ENCODE results near the gene PRKAG2. TPM values are rescaled to one million over a fixed set of nuclear protein-coding genes. Genes with fewer than 3 reads are reported as not detected.
A peak's percentile ranks its signal among the peaks of the same experiment; 100 is the strongest.

PRKAG2 gene
- total and polyA plus RNA-seq, 4 donors: 36.7 to 46.1 (median 40.0) TPM

DNA sequence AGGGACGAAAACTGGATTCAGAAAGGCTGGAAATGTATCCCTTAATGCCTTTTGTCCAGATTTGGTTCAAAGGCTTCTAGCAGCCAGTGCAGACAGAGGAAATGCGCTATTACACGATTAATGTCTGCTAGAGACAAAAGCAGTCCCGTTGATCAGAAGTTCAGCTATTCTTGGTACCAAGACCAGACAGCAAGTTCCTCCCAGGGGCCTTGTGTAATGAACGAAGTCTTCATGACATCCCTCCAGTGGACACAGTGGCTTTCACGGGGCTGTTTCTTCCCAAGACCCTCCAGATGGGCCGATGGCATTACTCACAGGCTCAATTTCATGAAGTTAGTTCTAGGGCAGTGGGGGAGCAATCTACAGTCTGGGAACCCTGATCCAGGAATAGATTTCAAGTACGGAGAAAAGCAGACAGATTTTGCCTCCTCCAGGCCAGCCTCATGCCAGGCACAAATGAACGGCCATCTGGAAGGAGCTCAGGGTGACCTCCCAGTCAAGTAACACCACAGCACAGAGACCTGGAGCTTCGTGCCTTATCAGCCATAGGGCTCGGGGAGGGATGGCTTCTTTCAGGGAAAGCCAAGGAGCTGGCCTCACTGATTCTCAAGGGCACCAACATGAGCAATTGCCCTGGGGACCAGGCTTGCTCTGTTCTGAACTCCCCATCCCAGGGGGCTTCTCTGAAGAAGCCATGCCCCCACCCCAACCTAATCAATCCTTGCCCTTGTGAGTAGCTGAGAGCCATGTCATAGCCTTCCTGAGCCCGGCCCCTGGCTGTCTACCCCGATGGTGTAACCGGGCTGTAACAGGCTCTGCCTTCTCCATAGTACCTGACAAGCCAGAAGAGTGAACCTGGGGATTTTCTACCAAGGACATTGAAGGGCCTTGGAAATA is 101.1 kb downstream of the PRKAG2 start:
- H3K27ac ChIP-seq (ENCODE audit: low read depth, low read length): no peak overlapping the region
- H3K27me3 ChIP-seq (ENCODE audit: control insufficient read depth, insufficient read depth, low read length): no peaks in the 10 kb centered on the region
- no peak overlapping the region for H3K4me3 ChIP-seq (ENCODE audit: low read depth, low read length)
- 73% methylated on average over 11 of the region's 14 CpGs for WGBS (ENCODE audit: insufficient coverage)
- H3K36me3 ChIP-seq (ENCODE audit: control insufficient read depth, insufficient read depth, low read length): peaks cover 9% of the 10 kb centered on the region
- H3K4me1 ChIP-seq (ENCODE audit: control insufficient read depth, insufficient read depth, low read length): peaks cover 7% of the 10 kb centered on the region
- no peak for DNase-seq (ENCODE audit: low read depth in 4 of 6, low spot score in 6 of 6)
- no peaks in the 10 kb centered on the region for H3K9me3 ChIP-seq (ENCODE audit: control insufficient read depth, insufficient read depth, low read length)

DNA sequence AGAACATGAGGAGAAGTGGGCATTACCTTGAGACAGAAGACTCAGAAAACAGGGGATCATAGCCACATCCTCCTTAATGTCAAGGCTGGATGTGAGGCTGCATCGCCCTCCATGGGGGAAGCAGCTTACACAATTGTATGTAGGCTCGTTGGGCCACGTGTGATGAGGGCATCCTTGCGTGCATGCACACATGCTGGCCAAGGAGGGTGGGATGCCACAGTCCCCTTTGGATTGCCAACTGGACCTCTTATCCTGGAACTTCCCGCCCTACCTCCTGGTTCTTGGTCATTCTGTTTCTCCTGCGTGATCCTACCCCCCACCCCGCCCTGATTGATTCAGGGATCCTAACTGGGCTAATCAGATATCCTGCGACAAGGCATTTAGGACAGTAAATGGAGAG is 102.0 kb downstream of the PRKAG2 start:
- 96% methylated on average over 8 of the region's 8 CpGs for WGBS (ENCODE audit: insufficient coverage)
- H3K9me3 ChIP-seq (ENCODE audit: control insufficient read depth, insufficient read depth, low read length): no peaks in the 10 kb centered on the region
- no peaks in the 10 kb centered on the region for H3K27me3 ChIP-seq (ENCODE audit: control insufficient read depth, insufficient read depth, low read length)
- peaks cover 7% of the 10 kb centered on the region for H3K4me1 ChIP-seq (ENCODE audit: control insufficient read depth, insufficient read depth, low read length)
- H3K27ac ChIP-seq (ENCODE audit: low read depth, low read length): no peak overlapping the region
- no peak for DNase-seq (ENCODE audit: low read depth in 4 of 6, low spot score in 6 of 6)
- H3K4me3 ChIP-seq (ENCODE audit: low read depth, low read length): no peak overlapping the region
- H3K36me3 ChIP-seq (ENCODE audit: control insufficient read depth, insufficient read depth, low read length): peaks cover 9% of the 10 kb centered on the region

DNA sequence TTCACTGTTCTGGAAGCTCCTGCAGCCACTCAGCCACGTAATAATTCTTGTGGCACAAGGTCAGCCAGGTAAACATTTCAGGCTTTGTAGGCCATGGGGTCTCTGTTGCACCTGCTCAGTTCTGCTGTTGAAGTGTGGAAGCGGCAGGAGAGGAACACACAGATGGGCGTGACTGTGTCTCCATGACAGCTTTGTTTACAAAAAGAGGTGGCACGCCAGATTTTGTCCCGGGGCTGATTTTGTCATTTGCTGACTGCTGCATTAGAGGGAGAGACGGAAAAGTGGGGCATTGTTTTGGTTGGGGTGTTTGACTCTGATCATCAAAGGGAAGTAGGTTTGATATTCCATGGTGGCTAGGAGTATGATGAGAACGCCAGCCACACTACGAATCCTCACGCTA is 103.1 kb downstream of the PRKAG2 start:
- Histone ChIP-seq H3K9me3 (ENCODE audit: control insufficient read depth, insufficient read depth, low read length) (no peaks in the 10 kb centered on the region), H3K36me3 (ENCODE audit: control insufficient read depth, insufficient read depth, low read length) (peaks cover 9% of the 10 kb centered on the region), H3K27me3 (ENCODE audit: control insufficient read depth, insufficient read depth, low read length) (no peaks in the 10 kb centered on the region), H3K27ac (ENCODE audit: low read depth, low read length) (no peak overlapping the region), H3K4me3 (ENCODE audit: low read depth, low read length) (no peak overlapping the region), H3K4me1 (ENCODE audit: control insufficient read depth, insufficient read depth, low read length) (peaks cover 11% of the 10 kb centered on the region)
- WGBS (ENCODE audit: insufficient coverage): 87% methylated on average over 8 of the region's 9 CpGs
- no peak for DNase-seq (ENCODE audit: low read depth in 4 of 6, low spot score in 6 of 6)

DNA sequence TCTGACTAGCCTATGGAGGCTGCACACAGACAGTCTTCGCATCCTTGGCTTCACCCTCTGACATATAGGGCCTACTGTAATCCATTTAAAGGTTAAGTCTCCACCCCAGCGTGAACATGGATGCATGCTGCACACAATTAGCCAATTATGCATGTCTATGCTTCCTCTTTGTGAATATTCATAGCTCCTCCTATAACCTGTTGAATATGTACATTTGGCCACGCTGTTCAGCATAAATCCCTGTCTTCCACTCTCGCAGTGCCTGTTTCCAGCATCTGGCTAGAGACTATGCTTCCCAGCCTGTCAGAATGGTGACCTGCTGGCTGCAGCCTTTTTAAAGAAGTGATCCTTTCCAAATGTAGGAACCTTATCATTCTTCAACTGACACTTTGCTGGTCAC is 106.7 kb downstream of the PRKAG2 start:
- no peaks in the 10 kb centered on the region for H3K36me3 ChIP-seq (ENCODE audit: control insufficient read depth, insufficient read depth, low read length)
- H3K9me3 ChIP-seq (ENCODE audit: control insufficient read depth, insufficient read depth, low read length): no peaks in the 10 kb centered on the region
- no peak overlapping the region for H3K4me3 ChIP-seq (ENCODE audit: low read depth, low read length)
- no peak for DNase-seq (ENCODE audit: low read depth in 4 of 6, low spot score in 6 of 6)
- 67% methylated on average over 4 of the region's 4 CpGs for WGBS (ENCODE audit: insufficient coverage)
- no peak overlapping the region for H3K27ac ChIP-seq (ENCODE audit: low read depth, low read length)
- H3K27me3 ChIP-seq (ENCODE audit: control insufficient read depth, insufficient read depth, low read length): no peaks in the 10 kb centered on the region
- H3K4me1 ChIP-seq (ENCODE audit: control insufficient read depth, insufficient read depth, low read length): peaks cover 4% of the 10 kb centered on the region

DNA sequence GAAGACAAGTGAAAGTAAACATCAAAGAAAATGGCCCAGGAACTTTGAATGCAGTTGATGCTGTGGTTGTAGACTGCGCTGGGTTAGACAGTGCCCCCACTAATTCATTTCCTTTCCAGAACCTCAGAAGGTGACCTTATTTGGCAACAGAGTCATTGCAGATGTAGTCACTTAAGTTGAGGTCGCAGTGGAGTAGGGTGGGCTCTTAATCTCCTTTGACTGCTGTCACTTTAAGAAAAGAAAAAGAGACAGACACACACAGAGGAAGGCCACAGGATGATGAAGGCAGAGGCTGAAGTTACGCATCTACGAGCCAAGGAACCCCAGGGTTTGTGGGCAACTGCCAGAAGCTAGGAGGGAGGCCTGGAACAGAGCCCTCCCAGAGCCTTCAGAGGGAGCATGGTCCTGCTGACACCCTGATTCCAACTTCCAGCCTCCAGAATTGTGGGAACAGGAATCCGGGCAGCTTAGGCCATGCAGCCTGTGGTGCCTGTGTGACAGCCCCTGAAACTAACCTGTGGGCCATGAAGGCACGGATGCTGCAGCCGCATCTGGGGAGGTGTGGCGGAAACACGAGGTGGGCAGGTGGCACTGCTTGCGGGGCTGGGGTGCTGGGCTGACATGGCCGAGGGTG is 107.6 kb downstream of the PRKAG2 start:
- no peaks in the 10 kb centered on the region for H3K27me3 ChIP-seq (ENCODE audit: control insufficient read depth, insufficient read depth, low read length)
- peak in 1 of 6 donors; percentile 47 for DNase-seq (ENCODE audit: low read depth in 4 of 6, low spot score in 6 of 6)
- H3K27ac ChIP-seq (ENCODE audit: low read depth, low read length): no peak overlapping the region
- H3K4me3 ChIP-seq (ENCODE audit: low read depth, low read length): no peak overlapping the region
- H3K9me3 ChIP-seq (ENCODE audit: control insufficient read depth, insufficient read depth, low read length): no peaks in the 10 kb centered on the region
- WGBS (ENCODE audit: insufficient coverage): 71% methylated on average over 7 of the region's 11 CpGs
- peaks cover 4% of the 10 kb centered on the region for H3K4me1 ChIP-seq (ENCODE audit: control insufficient read depth, insufficient read depth, low read length)
- H3K36me3 ChIP-seq (ENCODE audit: control insufficient read depth, insufficient read depth, low read length): no peaks in the 10 kb centered on the region

DNA sequence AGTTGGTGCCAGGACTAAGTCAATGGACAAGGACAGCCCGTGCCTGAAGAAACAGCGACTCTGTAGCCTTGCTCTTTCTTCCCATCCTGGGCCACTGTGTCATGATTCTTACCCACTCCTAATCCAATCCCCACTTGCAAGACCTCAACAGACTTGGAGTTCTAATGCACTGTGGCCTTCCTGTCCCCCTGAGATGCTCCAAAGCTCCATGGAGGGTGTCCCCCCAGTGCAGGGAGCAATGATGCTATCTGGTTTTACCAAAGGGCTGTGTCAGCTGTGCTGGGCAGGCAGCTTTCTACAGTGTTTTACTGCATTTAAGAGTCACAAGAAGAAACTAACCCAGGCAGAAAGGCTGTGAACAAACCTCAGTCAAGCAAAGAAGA is 108.1 kb downstream of the PRKAG2 start:
- Histone ChIP-seq H3K9me3 (ENCODE audit: control insufficient read depth, insufficient read depth, low read length) (no peaks in the 10 kb centered on the region), H3K27me3 (ENCODE audit: control insufficient read depth, insufficient read depth, low read length) (no peaks in the 10 kb centered on the region), H3K36me3 (ENCODE audit: control insufficient read depth, insufficient read depth, low read length) (no peaks in the 10 kb centered on the region), H3K4me3 (ENCODE audit: low read depth, low read length) (no peak overlapping the region), H3K27ac (ENCODE audit: low read depth, low read length) (no peak overlapping the region), H3K4me1 (ENCODE audit: control insufficient read depth, insufficient read depth, low read length) (peaks cover 9% of the 10 kb centered on the region)
- no peak for DNase-seq (ENCODE audit: low read depth in 4 of 6, low spot score in 6 of 6)
- 82% methylated on average over 2 of the region's 2 CpGs for WGBS (ENCODE audit: insufficient coverage)

DNA sequence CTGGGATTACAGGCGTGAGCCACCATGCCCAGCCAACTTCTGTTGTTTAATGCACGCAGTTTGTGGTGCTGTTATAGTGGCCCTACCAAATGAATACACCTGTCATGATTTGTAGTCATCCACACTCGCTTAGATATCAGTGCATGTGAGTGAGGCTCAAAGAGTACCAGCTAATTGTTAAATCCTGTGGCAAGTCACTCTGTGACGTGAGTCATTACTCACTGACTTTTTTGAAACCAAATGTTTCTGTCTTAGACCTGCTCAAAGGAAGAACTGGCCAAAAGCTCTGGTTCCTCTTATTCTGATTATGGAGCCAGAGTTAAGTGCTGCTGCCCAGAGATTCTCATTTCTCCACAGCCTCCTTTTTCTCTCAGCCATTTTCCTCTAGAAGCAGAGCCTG is 109.4 kb downstream of the PRKAG2 start:
- Histone ChIP-seq H3K9me3 (ENCODE audit: control insufficient read depth, insufficient read depth, low read length) (no peaks in the 10 kb centered on the region), H3K27me3 (ENCODE audit: control insufficient read depth, insufficient read depth, low read length) (no peaks in the 10 kb centered on the region), H3K4me3 (ENCODE audit: low read depth, low read length) (no peak overlapping the region), H3K27ac (ENCODE audit: low read depth, low read length) (no peak overlapping the region), H3K36me3 (ENCODE audit: control insufficient read depth, insufficient read depth, low read length) (no peaks in the 10 kb centered on the region), H3K4me1 (ENCODE audit: control insufficient read depth, insufficient read depth, low read length) (peaks cover 22% of the 10 kb centered on the region)
- WGBS (ENCODE audit: insufficient coverage): 100% methylated on average over 3 of the region's 4 CpGs
- no peak for DNase-seq (ENCODE audit: low read depth in 4 of 6, low spot score in 6 of 6)

DNA sequence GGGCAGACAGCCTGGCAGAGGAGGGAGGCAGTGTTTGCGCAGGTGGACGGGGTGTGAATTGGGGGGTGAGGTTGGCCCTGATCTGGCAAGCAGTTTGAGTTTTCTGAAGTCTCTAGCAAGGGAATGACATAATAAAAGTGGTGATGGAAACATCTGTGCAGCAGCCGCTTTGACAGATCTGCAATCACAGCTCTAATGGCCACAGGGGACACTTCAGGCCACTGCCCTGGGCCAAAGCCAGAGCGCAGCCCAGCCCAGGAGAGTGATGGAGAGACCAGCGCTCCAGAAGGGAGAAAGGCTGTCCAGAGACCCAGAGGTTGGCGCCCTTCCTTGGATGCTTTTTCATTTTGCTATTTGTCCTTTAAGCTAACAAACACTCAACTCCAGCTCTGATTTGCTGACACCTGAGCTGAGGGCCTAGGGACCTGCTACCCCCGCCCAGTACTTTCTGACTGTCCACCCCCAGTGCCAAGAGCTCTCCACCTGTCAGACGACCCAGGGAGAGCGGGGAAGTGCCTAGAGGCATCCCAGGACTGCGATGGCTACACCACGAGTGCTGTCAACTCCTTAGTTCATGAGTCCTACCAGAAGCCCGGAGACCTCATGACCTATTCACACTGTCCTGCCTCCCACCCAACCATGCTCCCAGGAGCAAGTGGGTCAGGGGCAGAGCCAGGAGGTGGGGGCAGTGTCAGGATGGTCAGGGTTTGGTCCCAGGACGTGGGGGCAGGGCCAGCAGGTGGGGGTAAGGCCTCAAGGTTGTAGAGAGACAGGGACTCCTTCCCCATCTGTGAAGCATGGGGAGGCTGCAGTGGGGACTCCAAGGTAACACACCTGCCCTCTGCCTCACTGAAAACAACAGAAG is 112.6 kb downstream of the PRKAG2 start:
- peaks cover 27% of the 10 kb centered on the region for H3K4me1 ChIP-seq (ENCODE audit: control insufficient read depth, insufficient read depth, low read length)
- H3K9me3 ChIP-seq (ENCODE audit: control insufficient read depth, insufficient read depth, low read length): no peaks in the 10 kb centered on the region
- no peak overlapping the region for H3K4me3 ChIP-seq (ENCODE audit: low read depth, low read length)
- WGBS (ENCODE audit: insufficient coverage): 86% methylated on average over 9 of the region's 13 CpGs
- no peak overlapping the region for H3K27ac ChIP-seq (ENCODE audit: low read depth, low read length)
- H3K27me3 ChIP-seq (ENCODE audit: control insufficient read depth, insufficient read depth, low read length): peaks cover 3% of the 10 kb centered on the region
- peak in 1 of 6 donors; percentile 37 for DNase-seq (ENCODE audit: low read depth in 4 of 6, low spot score in 6 of 6)
- no peaks in the 10 kb centered on the region for H3K36me3 ChIP-seq (ENCODE audit: control insufficient read depth, insufficient read depth, low read length)

DNA sequence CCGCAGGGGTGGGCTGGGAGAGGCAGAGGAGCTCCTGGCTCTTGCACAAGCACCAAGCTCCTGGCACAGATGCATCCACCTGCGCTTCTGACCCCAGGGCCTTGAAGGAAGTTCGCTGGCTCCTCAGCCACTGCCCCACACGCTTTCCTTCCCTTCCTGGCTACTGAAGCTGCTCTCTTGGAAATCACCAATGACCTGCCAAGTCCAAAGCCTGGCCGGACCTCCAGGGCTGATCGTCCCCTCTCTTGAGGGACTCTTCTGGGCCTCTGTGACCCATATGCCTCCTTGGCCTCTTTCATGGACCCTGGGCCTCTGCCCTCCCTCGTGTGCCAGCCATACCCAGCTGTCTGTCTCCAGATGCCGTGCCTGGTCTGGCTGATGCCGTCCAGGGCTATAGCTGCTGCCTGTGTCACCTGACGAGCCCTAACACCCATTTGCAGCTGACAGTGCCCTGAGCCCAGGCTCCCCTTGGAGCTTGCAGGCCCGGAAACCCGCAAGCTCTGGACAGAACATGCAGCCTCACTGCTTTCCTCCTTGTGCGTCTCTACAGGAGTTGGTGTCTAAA is 113.4 kb downstream of the PRKAG2 start:
- H3K9me3 ChIP-seq (ENCODE audit: control insufficient read depth, insufficient read depth, low read length): no peaks in the 10 kb centered on the region
- 84% methylated on average over 13 of the region's 13 CpGs for WGBS (ENCODE audit: insufficient coverage)
- DNase-seq (ENCODE audit: low read depth in 4 of 6, low spot score in 6 of 6): no peak
- H3K27me3 ChIP-seq (ENCODE audit: control insufficient read depth, insufficient read depth, low read length): peaks cover 3% of the 10 kb centered on the region
- H3K27ac ChIP-seq (ENCODE audit: low read depth, low read length): no peak overlapping the region
- H3K36me3 ChIP-seq (ENCODE audit: control insufficient read depth, insufficient read depth, low read length): no peaks in the 10 kb centered on the region
- no peak overlapping the region for H3K4me3 ChIP-seq (ENCODE audit: low read depth, low read length)
- peaks cover 34% of the 10 kb centered on the region for H3K4me1 ChIP-seq (ENCODE audit: control insufficient read depth, insufficient read depth, low read length)
